COR-L47 (cell line): ENCODE results near the gene CYB561D1.
"Not testable (repeated sequence)": the region's sequence is repeated elsewhere in the genome, so short reads cannot be mapped to it uniquely, and the experiment has no call there.

Experiments used
- DNase-seq: peaks from one replicate; lab custom pipeline; 2025; lab: John Stamatoyannopoulos, UW

CYB561D1 gene

DNA sequence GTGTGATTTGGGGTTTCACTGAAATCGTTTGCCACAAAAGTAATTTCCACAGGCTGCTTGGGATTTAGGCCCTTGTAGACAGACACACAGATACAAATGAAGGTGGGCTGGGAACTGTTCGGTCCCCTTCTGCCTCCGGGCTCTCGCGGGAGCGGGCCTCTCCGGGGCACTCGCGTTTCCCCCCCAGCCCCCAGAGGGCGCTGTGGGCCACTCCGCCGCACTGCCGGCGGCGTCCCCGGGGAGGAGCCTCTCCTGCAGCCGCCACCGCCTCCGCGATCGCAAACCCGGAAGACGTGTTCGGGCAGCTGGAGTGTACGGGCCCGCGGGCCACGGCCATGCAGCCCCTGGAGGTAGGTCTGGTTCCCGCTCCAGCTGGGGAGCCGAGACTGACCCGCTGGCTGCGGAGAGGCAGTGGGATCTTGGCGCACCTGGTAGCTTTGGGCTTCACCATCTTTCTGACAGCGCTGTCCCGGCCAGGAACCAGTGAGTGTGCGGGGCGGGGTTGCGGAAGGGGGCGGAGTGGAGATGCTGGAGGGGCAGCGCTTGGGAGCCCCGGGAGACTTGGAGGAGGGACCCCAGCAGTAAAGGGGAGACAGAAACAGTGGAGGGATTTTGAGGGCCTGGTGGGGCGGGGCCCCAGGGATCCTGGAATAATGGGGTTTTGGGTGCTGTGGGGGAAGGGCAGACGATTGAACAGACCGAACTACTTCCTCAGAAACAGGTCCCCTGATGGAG is at the start of gene CYB561D1:
Gene CYB561D1, plus strand, starts transcription at position 290 of the 735 bp plus-strand sequence. Its CDS starts 46 bp downstream, at position 336.
- peak; percentile 72 for DNase-seq

- DNase-seq = no peak
Observed at GRCh38 chr1:109444346-109444745, 49.5 kb upstream of the CYB561D1 start.

GRCh38 chr1:109445949-109446695 is 47.8 kb upstream of the CYB561D1 start:
- DNase-seq = not testable (repeated sequence)

DNA sequence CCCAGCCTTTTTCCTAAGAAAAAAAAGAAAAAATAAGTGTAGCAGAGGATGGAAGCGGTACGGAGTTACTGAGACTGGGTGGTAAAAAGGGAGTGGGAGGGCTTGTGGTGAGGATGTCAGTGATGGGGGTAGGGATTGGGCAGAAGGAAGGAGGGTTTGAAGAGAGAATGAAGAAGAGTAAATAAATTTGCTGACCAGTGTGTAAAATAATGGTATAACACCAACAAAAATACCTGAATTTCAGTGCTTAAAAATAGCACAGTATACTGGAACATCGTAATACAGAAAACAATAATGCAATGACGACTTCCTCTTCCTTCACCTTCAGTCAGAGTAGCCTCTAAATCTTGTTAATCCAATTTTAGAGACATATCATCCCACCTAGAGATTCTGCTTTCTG is 46.4 kb upstream of the CYB561D1 start:
- no peak for DNase-seq

GRCh38 chr1:109454497-109455133 is 39.3 kb upstream of the CYB561D1 start:
- DNase-seq = no peak

DNA sequence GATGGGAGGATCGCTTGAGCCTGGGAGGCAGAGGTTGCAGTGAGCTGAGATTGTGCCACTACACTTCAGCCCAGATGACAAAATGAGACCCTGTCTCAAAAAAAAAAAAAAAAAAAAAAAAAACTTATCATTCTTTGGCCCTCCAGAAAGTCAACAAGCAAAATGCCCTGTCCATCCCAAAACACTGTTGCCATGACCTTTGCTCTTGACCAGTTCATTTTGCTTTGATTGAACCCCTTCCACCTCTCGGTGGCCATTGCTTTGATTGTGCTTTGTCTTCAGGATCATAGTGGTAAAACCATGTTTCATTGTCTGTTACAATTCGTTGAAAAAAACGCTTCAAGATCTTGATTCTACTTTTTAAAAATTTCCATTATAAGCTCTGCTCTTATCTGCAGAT is 36.1 kb upstream of the CYB561D1 start:
- DNase-seq = no peak

DNA sequence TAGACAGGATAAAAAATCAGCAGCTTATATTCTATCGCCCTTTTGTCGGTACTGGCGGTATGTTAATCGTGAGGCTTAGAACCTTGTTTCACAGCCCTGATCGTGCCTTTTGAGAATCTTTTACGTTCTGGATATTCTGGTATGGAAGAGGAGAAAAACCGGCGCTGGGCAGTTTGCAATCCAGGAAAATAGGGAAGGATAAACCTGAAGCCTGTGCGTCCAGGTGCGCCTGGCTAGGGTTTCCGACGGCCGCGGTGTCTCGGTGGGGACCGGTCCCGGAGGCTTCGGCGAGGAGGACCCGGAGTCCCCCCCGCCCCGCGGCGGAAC is 27.8 kb upstream of the CYB561D1 start:
- DNase-seq = no peak

DNA sequence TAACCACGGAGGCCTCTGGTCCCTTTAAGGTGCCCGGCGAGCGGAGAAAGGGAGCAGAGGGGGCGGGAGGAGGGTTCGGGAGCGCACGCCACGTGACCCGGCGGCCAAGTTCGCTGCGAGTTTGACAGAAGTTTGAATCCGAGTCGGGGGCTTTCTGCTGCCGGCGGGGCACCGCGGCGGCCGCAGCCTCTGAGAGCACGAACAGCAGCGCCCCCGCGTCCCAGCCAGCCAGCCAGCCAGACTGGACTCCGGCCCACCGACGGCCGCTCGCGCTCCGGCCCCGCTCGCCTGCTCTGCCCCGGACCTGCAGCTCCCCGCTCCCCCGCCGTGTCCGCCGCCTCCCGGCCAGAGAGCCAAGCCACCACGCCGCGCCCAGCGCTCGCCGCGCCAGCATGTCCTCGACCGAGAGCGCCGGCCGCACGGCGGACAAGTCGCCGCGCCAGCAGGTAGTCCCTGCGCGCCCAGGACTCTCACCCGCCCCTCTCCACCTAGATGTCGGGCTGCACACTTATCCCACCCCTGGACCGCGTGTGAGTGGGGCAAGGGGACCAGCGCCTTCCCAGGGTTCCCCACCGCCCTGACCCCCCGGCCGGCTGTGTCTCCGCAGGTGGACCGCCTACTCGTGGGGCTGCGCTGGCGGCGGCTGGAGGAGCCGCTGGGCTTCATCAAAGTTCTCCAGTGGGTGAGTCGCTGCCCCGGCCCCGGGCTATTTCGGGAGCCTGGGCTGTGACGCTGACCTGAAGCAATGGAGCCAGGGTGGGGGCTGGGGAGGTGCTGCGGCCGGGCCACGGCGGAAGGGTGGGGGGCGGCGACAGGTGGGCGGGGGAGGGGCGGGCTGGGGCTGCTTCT is 27.2 kb upstream of the CYB561D1 start, which contains the start of gene SYPL2:
Gene SYPL2, plus strand, starts transcription at position 95 of the 849 bp plus-strand sequence. Its CDS starts 298 bp downstream, at position 393.
- no peak for DNase-seq

GRCh38 chr1:109467301-109467777 is 26.6 kb upstream of the CYB561D1 start:
- no peak for DNase-seq

GRCh38 chr1:109468061-109468460 is 25.8 kb upstream of the CYB561D1 start:
- no peak for DNase-seq

- no peak for DNase-seq
Observed at GRCh38 chr1:109468903-109469302, 25.0 kb upstream of the CYB561D1 start.

- DNase-seq = no peak
Observed at GRCh38 chr1:109470245-109470644, 23.6 kb upstream of the CYB561D1 start.

- DNase-seq = no peak
Observed at GRCh38 chr1:109472779-109473178, 21.1 kb upstream of the CYB561D1 start.

GRCh38 chr1:109473284-109474057 is 20.4 kb upstream of the CYB561D1 start:
- not testable (repeated sequence) for DNase-seq

- DNase-seq = no peak
Observed at GRCh38 chr1:109474697-109475096, 19.2 kb upstream of the CYB561D1 start.

GRCh38 chr1:109475261-109475660 is 18.6 kb upstream of the CYB561D1 start:
- no peak for DNase-seq

GRCh38 chr1:109476825-109477224 is 17.1 kb upstream of the CYB561D1 start:
- no peak for DNase-seq

DNA sequence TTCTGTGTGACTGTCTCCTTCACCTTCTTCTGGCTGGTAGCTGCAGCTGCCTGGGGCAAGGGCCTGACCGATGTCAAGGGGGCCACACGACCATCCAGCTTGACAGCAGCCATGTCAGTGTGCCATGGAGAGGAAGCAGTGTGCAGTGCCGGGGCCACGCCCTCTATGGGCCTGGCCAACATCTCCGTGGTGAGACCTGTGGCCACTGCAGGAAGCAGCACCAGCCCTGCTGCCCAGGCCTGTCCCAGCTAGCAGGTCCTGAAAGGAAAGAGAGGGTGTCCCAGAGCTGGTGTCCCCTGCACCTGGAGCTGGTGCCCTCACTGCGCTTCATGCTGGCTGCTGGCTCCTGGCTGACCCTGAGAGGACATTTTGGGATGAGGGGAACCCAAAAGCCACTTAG is 16.1 kb upstream of the CYB561D1 start:
- no peak for DNase-seq

DNA sequence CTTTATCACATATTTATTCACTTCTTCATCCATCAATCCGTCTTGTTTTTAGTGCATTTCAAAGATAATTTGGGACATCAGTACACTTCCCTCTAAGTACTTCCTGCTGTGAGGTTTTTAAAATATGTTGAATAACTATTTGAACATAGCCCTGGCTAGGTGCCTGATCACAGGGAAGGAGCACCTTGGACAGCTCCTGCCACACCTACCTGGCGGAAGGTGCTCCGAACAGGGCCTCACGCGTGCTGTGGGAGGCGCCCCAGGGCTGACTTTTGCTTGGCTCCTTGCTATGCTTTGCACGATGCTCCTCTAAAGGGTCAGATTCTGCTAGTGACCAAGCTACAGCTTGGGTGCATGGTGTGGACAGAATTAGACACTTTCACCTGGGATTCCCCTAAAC is 15.1 kb upstream of the CYB561D1 start:
- DNase-seq = no peak

GRCh38 chr1:109479311-109479710 is 14.6 kb upstream of the CYB561D1 start:
- no peak for DNase-seq

DNA sequence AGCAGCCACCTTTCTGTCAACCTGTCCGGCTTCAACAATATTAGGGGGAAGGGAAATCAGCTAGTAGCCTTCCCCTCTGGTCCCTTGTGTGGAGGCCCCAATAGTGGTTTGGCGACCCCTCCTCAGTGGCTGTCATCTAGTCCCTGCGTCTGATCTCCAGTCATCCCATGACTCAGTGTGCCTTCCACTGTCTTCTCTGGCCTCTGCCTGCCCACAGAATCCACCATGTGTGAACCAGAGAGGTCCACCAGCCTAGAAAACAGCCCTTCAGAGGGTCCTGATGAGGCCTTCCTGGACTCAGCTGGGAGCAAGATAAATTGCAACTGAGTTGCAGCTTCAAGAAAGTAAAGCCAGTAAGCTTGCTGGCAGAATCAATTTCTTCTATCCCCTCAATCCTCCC is 14.0 kb upstream of the CYB561D1 start:
- DNase-seq = no peak
